ENCODE results near the gene GLO1. TPM values are rescaled to one million over a fixed set of nuclear protein-coding genes. Genes with fewer than 3 reads are reported as not detected.

GLO1 gene
- 135 and 141 TPM in 2 replicates for total RNA-seq

DNA sequence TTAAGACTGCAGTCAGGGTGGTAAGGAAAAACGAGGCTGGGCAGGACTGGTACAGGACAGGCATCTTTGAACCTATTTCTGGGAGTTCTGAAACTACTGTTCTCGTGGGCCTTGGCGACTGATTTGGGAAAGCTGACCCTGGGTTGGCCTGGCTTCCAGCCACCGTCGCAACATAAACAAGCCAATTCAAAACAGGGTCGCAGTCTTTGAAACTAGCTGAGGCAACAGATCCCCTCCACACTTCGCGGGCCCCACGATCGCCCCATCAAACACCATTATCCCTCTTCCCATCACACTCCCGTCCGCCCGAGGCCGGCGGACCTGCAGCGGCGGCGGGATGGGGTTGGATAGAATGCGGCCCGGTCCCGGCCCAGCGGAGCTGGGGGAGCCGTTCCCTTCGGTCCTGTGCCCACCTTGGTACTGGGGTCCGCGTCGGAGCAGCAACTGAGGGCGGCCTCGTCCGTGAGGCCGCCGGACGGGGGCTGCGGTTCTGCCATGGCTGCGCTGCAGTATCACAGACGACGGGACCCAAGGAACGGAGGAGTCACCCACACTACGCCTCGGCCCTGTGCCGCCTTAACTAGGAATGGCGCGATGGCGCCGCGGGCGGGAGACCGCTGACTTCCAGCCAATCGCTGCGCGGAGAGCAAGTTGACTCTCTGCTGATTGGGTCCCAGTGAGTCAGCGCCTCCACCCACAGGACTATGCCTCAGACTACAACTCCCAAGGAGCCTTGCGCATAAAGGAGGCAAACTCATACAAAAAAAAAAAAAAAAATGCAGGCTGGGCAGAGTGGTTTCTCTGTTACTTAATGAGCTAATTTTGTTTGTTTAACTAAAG is at the start of gene GLO1:
GLO1 (minus strand) TSS at position 588 of the 840 bp plus-strand sequence; CDS start at position 497, 91 bp downstream.

DNA sequence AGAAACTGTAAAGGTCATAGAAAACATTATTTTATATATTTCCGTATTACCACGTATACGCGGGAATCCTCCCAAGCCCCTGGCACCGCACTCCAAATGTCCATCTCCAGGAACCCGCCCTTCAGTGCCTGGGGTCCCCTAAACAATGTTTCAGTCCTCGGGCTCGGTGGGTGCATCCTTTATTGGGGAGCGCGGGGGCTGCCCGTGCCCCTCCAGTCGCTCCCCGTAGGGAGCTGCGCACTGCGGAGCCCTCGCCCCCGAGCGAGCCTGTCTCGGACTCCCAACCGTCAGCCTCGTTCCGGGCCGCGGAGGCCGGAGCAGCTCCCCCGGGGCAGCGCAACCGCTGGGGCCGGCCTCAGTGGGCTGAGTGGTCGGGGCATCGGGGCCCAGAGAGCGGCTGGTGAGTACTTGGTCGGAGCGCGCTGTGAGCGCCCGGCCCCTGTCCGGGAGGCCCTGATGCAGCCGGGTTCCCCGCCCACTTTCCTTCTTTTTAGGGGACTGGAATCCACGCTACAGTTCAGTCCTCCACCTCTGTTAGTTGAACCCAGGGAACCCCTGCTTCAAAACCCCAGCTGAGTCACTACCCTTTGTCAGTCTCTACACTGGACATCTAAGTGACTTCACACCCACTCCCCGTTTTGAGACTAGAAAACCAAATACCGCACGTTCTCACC is 12.2 kb upstream of the GLO1 start, which contains the start of gene DNAH8:
DNAH8 (plus strand) TSS at position 296 of the 674 bp plus-strand sequence. CDS start 7,499 bp downstream, outside the sequence.

DNA sequence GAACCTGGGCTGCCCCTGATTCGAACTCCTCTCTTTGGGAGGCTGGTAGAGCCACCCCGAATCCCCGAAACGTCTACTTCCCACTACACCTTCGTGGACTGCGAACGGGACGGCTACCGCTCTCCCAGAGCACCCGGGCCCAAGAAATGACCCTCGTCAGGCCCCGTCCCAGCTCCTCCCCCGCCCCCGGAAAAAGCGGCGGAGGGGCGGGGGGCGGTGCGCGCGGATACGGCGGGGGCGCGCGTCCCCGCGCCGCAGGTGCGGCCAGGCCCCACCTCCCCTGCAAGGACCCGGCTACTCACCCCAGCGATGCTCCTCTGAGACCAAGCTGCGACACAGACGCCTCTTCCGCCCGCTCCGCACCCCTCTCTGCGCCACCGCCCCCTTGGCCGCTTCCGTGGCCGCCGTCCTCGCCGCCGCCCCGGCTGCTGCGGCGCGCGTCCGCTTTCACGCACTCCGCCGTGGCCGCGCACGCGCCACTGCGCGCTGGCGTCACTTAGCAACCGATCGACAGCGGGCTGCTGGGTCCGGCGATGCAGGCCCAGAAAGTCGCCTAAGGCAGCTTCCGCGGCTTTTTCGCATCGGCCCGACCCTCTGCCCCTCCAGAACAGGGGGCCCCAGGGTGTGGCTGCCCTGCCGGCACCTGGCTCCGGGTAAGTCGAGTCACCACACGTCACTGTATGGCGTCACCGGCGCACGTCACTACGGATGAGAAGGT is 63.3 kb downstream of the GLO1 start, which contains the start of gene BTBD9:
BTBD9 (minus strand) TSS at position 432 of the 718 bp plus-strand sequence.

Other genes with a start within 250 kb of the GLO1 start
- gene BTBD9, start 63.2 kb downstream of the GLO1 start, total RNA-seq, result 20.6 and 21.5 TPM in 2 replicates
- gene DNAH8, start 12.2 kb upstream of the GLO1 start, total RNA-seq, result under 0.01 TPM in 2 replicates

Data from articular chondrocyte of knee joint (primary cell).